ENCODE data around the gene ARHGAP33.

ARHGAP33 gene

GRCh38 chr19:35739275-35740107, 35.9 kb upstream of the ARHGAP33 start:
- no peak for DNase-seq (ENCODE audit: low spot score)

GRCh38 chr19:35740108-35740422, 35.3 kb upstream of the ARHGAP33 start:
- no peak for DNase-seq (ENCODE audit: low spot score)

GRCh38 chr19:35740423-35741202, 34.8 kb upstream of the ARHGAP33 start:
- peak; percentile 98 for DNase-seq (ENCODE audit: low spot score)

GRCh38 chr19:35741203-35741515, 34.2 kb upstream of the ARHGAP33 start:
- no peak for DNase-seq (ENCODE audit: low spot score)

DNA sequence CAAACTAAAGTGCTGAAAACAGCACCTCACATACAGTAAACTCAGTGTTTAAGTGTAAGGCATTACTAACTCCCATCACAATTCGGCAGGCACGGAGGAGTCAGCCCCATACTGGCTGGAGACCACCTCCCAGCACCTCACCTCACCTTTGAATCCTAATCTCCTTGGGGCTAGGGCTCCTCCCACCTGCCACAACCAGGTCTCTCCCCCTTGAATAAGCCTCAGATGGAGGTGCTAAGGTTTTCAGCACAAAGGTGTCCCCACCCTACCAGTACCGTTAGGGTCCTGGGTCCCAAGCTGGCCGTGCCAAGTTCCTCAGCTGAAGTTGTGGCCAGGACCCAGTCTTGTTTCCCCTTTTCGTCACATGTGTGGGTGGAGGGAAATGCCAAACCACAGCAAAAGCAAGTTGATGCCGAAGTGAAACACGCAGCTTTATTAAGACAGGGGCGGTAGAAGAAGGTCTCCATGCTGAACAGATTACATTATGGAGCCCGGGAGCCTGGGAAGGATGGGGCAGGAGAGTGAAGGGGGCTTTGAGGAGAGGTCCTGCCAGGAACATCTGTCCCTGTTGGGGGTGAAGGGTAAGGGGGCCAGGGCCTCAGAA, 33.1 kb upstream of the ARHGAP33 start, which contains the start of gene IGFLR1:
Gene IGFLR1 (minus strand): TSS at position 332 of the 604 bp plus-strand sequence. CDS start 1,272 bp downstream, outside the sequence.
- no peak for DNase-seq (ENCODE audit: low spot score)

GRCh38 chr19:35743640-35744429, 31.5 kb upstream of the ARHGAP33 start:
- DNase-seq (ENCODE audit: low spot score), result no peak

DNA sequence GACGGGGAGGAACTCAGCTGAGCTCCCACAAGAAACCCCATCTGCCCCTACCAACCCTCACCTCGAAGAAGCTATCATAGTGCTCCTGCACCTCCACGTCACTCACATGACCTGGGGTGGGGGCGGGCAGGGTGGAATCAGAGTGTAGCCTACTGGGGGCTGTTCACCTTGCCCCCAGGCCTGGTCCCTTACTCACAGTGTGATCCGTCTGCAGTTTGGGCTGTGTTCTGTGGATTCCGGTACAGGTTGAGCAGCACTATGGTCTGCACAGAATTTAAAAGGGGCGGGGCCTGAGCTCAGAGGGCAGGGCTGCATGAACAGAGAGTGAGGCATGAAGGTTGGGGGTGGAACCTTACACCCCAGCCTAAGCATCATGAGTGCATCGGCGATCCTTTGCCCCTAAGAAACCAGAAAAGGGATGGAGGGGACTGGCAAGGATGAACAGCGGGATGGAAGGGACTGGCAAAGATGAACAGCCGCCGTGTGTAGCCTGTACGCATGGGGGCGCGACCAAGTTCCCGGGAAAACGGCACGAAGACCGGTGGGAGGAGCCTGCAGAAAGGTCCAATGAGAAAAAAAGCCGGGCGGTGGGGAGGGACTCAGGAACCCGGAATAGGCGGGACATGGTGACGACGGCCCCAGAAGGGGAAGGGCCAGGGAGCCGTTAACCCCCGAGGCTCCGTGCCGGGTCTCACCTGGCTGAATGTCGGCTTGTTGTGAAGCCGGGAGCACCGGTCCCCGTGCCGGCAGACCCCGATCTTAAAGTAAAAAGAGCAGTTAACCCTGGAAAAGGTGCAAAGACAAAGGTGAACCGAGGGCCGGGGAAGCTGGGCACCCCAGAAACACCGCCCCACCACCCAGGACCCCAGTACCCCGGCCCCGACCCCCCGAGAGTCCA, 30.7 kb upstream of the ARHGAP33 start:
- DNase-seq (ENCODE audit: low spot score), result peak; percentile 90

- DNase-seq (ENCODE audit: low spot score), result peak; percentile 95
Observed at GRCh38 chr19:35745328-35746086, 29.9 kb upstream of the ARHGAP33 start, which contains the start of the genes PSENEN and U2AF1L4. Gene PSENEN, plus strand, starts transcription at chr19:35745651. Its CDS starts 280 bp downstream, at chr19:35745931. Gene U2AF1L4, minus strand, starts transcription at chr19:35745418. Its CDS starts 27 bp downstream, at chr19:35745391.

DNA sequence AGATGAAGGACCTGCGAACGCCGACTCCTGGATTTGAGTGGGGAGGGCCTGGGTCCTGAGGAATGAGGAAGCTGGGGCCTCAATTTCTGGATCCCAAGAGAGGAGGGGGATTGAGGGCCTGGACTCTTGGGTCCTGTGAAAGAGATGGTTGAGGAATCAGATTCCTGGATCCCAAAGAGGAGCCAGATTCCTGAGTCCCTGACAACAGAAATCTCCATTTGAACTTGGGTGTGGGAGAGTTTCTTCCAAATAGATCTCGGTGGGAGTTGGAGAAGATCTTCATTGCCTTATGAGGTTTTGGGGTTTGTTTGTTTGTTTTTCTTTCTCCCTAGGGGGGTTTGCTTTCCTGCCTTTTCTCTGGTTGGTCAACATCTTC, 29.3 kb upstream of the ARHGAP33 start:
- no peak for DNase-seq (ENCODE audit: low spot score)

GRCh38 chr19:35746531-35746930, 28.8 kb upstream of the ARHGAP33 start:
- no peak for DNase-seq (ENCODE audit: low spot score)

- DNase-seq (ENCODE audit: low spot score), result peak; percentile 96
Observed at GRCh38 chr19:35748106-35749020, 27.0 kb upstream of the ARHGAP33 start, which contains the start of gene LIN37. Gene LIN37, plus strand, starts transcription at chr19:35748576. Its CDS starts 149 bp downstream, at chr19:35748725.

DNA sequence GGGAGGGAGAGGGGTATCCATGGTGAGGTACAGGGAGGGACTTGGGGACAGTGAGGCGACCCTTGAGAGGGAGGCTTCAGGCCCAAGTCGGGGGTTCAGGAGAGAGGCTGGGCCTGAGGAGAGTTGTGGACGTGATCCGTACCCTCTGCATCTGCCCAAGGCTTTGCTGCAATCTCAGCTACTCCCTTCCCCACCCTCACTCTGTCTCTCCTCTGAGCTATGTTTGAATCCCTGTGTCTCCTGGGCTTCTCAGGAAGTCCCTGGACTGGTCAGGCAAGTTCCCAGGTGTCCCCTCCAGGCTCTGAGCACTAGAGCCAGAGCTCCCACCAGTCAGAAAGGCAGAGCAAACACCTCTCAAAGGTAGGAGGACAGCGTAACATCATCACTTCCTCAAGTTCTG, 25.2 kb upstream of the ARHGAP33 start:
- no peak for DNase-seq (ENCODE audit: low spot score)

- DNase-seq (ENCODE audit: low spot score), result no peak
Observed at GRCh38 chr19:35751839-35752745, 23.3 kb upstream of the ARHGAP33 start.

GRCh38 chr19:35752746-35753350, 22.5 kb upstream of the ARHGAP33 start:
- DNase-seq (ENCODE audit: low spot score), result no peak

- no peak for DNase-seq (ENCODE audit: low spot score)
Observed at GRCh38 chr19:35753634-35754369, 21.6 kb upstream of the ARHGAP33 start.

DNA sequence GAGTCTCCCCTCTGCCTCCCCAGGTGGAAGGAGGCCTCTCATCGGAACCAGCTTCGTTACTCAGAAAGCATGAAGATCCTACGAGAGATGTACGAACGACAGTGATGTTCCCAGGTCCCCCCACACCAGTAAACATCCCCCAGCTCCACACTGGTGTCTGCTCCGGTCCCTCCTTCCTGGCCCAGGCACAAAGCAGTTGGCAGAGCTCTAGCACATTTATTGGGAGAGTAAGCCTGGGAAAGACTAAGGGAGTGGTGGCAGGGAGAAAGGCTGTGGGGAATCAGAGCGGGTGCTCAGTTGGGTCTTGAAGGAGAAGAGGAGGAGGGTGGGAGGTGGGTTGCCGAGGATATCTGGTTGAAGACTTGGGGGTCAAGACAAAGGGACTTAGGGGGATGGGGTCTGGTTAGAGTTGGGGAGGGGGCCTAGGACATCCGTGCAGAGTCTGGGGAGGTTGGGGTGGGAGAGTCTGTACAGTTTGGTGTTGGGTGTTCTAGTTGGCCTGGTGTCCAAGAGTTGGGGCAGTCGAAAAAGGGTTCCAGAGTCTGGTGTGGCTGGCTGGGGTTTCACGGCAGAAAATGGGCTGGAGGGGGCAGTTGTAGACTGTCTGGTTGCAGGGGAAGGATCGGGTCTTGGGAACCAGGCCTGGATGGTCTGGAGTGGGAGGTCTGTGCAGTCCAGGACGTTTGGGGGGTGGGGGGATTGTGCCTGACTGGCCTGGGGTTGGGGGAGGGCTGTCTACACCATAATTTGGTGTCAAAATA, 20.8 kb upstream of the ARHGAP33 start:
- DNase-seq (ENCODE audit: low spot score), result no peak

Measured in AG08396 (cell line).